NCI-H345 (cell line): Measurements from ENCODE around the gene IL16.

Source experiments
- DNase-seq: peaks from one replicate; lab custom pipeline; 2025; lab: John Stamatoyannopoulos, UW

Gene IL16

DNA sequence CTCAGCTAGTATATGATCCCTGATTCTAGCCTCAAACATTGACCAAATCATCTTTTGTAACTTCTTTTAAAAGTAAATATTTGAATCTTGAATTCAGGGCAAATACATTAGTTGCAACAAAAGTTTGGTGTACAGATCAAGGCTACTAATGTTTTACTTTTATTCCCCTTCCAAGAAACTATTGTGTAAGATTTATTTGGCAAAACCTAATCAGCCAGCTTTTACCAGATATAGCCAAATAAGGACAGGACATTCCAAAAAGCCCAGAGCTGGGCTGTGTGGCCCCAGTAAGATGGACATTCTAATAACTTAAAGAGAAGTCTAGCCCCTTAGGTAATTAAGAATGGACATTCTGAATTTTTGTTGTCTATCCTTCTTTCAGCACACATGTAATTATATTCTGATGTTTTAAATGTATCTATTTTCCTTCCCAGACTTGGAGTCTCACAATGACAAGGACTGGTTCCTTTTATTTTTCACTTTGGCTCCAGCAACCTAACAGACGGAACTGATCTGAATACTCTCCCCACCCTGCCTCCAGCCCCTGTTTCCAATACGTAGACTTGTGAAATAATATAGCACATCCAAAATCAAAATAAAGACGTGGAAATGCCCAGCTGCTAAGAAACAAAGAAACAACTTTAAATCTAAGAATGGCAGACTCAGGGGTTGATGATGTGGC, 79.2 kb downstream of the IL16 start:
- DNase-seq, result no peak

DNA sequence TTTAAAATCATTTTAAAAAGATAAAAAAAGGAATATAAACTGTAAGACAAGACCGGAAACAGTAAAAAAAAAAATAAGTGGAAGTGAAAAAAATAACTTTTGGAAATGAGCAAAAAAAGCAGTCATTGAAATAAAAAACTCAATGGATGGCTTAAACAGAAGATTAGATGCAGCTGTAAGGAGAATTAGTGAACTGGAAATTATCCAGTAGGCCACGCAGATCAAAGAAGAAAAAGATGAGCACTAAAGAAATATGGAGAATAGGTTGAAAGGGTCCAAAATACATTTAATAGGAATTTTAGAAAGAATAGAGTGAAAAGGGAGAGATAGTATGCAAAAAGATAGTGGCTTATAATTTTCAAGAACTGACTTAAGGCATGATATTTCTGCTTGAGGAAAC, 80.3 kb downstream of the IL16 start:
- DNase-seq, result no peak

DNA sequence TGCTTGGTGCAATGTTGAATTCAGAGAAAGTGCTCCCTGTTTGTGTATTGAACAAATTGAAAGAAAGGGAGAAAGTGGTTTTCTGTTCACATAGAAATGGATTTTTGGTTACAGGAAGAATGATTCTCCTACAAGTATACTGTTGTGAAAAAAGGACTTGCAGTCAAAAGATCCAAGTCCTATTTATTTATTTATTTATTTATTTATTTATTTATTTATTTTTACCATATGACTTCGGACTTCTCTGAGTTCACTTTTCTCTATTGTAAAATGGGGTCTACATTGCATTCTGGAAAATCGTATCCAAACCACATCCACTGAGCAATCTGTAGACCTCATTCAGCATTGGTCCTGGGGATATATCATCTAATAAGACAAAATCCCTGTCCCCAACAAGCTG, 81.2 kb downstream of the IL16 start:
- no peak for DNase-seq

DNA sequence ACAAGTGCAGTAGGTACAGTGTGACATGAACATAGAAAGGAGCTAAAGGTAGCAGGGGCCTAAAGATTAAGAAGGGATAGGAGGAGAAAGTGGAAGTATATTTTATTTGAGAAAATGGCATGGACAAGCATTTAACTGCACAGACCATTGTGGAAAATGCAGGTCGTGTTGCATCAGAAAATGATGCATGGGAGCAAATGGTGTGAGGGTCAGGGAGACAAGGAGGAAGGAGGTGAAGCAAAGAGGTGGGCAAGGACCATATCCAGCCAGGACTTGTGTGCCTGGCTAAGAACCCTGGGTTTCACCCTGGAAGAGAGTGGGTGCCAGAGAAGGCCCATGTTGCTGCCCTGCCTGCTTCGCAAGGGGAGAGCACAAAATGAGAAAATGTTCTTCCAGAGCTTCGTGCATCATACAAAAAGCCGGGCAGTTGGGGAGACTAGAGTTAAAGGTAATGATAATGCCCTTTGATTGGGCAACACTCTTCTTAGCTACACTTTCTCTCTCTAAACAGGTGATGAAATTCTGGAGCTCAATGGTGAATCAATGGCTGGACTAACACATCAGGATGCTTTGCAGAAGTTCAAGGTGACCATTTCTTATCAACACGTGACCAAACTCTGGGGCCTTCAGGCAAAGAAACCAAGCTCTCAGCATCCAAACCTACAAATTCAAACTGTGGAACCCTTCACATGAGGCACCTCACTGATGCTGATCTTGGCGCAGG, 81.8 kb downstream of the IL16 start:
- DNase-seq, result no peak

DNA sequence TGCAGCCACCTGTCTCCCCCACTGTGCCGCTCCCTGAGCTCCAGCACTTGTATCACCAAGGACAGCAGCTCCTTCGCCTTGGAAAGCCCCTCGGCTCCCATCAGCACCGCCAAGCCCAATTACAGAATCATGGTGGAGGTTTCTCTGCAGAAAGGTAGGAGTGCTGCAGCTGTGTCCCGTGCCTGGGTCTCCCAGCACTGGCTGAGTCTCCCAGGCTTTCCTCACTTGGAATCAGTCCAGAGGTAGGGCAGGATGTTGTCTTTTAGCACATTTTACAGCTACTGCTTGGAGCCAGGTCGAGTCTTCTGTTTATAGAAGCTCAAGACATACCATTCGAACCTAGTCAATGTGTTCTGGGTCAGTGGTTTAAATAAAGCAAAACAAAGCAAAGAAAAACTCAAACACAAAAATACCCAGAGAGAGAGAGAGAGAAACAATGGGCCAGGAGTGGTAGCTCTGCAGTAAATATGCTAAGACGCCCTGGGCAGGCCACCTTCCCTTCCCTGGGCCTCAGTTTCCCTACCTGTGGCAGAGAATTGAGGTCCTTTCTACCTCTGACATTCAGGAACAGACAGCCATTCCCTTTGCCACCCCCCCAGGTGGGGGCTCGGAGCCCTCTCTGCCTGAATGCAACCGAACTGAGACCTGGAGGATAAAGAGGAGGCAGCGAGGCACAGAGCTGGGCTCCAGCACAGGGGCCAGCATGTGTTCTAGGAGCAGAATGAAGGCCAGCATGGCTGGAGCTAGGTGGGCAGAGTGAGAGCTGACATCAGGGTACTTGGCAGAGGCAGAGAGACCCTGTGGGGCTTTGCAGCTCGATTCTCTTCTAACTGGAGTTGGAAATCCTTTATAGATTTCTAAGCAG, 83.2 kb downstream of the IL16 start:
- no peak for DNase-seq

DNA sequence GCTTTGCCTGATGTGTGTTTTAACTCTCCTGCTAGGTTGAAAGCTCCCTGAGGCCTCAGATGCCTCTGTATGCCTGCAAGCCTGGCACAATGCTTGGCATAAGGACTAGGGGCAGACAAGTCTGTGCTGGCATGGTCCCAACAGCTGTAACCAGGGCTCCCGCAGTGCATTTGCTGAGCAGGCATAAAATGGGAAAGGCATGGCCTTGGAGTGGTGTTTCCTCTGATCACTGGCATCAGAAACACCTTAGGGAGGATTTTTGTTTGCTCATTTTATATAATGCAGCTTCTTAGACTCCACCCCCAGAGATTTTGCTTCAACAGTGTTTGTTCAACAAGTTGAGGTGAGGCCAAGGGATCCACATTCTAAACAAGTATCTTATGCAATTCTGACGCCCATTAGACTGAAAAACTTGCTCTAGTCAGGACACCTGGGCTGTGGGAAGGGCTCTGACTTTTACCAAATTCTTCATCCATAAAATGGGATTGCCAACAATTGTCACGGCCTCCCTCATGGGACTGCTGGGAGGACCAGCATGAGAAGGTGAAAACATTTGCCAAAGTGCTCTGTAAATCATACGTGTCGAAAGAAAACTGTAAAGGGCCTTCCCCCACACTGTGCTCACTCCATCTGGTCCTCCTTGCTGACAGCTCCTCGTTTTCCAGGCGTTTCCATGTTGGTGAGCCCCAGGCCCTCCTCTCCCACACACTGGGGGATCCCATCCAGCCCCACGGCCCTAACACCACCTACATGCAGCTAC, 84.2 kb downstream of the IL16 start:
- DNase-seq, result no peak

DNA sequence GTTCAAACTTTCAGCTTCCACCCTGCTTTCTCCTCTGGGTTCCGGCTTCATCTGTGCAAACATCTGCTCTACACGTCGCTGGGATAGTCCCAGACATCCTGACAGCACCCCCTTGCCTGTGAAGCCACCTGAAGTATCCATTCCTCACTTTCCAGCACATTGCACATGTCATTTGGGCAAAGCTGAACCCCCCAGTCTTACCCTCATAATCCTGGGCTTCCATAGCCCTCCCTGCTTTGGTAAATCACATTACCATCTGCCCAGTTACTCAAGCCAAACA, 84.7 kb downstream of the IL16 start:
- DNase-seq, result no peak

DNA sequence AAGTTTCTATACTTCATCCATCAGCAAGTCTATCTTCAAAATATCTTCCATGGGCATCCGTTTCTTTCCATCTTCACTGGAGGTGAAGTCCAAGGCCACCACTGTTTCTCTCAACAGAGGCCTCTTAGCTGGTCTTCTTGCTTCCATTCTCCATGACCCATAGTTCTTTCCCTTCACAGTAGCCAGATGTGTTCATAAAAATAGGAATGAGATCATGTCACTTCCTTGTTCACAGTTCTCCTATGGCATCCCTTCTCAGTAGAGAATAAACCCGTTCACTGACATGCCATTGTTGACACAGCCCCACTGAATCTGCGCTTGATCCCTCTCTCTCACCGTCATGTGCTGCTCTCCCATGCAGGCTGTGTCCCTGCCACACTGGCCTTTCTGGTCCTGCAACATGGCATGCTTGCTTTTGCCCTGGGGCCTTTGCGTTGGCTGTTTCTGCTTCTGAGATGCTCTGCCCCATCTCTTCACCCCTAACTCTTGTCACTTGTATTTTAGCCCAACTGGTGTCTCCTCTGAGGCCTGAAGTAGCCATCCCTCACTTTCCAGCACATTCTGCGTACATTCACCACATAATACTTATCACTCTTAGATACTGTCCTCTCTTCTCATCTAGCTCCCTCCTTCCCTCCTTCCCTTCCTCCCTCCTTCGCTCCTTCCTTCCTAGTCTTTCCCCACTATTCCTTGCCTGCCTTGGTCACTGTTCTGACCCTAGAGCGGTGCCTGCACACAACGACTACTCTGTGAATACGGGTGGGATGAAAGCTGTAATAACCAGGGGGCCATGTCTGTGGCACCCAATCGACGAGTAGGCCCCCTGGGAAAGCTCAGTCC, 85.3 kb downstream of the IL16 start:
- no peak for DNase-seq

DNA sequence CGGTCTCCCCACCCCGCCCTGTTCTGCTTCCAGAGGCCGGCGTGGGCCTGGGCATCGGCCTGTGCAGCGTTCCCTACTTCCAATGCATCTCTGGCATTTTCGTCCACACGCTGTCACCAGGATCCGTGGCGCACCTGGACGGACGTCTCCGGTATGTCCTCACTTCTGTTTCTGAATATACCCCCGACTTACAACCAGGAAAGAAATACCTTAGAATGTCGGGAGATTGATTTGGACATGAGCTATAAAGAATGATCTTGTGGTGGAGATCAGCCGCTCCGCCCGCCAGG, 85.9 kb downstream of the IL16 start:
- no peak for DNase-seq

DNA sequence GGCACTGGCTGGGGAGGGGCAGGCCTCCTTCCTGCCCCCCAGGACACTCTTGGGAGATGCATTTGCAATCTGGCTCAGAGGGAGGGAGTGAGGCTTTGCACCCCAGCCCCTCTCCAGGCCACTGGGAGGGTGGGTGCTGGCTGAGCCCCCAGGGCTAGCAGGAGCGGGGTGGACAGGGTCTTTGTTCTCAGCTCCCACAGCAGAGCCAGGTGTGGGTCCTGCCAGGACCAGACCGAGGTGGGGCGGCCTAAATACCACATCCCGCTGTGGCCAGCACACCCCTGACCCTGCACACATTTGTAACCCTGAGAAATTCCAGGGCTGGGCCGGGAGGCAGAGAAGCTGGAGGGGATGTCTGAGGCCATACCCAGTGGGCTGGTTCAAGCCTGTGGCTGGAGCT, 86.2 kb downstream of the IL16 start:
- DNase-seq, result no peak

DNA sequence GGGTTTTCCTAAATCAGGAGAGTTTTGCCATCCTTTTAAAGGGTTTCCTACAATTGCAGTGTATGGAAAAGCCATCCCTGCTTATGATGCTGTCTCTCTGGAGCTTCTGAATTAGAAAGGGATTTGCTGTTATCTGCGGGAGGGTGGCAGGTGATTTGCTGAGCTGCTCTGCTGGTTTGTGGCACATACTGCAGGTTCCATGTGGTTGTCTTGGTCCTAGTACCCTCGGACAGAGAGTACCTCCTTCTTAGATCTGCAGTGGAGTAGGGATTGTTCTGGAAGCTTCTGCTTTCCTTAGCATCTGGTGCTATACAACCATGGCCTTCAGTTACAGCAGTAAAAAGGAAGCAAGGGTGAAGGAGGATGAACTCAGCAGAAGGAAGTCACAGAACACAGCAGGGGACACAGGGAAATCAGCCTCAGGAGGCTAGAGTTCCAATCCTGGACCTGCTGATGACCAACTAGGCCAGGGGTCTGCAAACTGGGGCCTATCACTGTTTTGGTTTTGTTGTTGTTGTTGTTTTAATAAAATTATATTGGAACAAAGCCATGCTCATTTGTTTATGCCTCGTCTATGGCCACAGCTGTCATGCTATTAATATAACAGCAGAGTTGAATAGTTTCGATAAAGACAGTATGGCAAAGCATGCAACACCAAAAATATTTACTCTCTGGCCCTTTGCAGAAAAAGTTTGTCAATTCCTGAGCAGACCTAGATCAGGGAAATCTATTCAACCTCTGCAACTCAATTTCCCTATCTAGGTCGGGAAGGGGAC, 87.8 kb downstream of the IL16 start:
- DNase-seq, result no peak

DNA sequence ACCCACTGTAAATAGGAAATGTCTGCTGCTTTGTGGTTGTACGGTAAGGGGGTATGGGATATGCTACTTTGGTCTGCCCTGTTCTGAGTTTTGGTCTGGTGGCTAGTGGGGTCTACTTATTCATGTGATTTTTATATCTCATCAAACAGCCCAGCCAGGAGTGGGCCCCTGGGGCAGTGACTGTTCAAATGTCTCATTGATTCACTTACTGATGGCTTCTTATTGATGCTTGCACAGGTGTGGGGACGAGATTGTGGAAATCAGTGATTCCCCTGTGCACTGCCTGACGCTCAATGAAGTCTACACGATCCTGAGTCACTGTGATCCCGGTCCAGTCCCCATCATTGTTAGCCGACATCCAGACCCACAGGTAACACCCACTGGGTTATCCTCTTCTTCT, 88.8 kb downstream of the IL16 start:
- no peak for DNase-seq

DNA sequence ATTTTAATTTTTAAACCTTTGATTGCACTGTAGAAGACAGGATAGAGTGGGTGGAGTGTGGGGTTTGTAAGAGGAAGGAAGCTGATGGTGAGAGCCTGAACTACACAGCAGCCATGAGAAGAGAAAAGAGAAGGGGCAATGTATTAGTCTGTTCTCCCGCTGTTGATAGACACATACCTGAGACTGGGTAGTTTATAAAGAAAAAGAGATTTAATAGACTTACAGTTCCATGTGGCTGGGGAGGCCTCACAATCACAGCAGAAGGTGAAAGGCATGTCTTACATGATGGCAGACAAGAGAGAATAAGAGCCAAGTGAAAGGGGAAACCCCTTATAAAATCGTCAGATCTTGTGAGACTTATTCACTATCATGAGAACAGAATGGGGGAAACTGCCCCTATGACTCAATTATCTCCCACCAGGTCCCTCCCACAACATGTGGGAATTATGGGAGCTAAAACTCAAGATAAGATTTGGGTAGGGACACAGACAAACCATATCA, 90.0 kb downstream of the IL16 start:
- DNase-seq, result no peak

DNA sequence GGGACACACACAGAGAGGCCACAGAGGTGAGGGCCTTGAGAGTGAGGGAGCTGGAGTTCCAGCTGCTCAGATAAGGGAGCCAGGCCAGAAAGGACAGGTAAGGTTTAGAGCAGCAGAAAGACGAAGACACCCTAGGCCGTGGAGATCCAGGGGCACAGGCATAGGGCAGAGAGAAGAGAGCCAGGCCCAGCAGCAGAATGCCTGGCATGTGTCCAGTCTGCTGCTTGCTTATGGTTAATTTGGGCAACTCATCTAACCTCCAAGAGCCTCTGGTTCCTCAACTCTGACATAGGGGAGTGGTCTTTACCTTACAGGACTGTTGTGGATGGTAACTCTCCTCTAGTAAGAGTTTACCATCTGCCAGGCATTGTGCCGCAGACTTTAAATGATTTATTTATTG, 91.4 kb downstream of the IL16 start:
- DNase-seq, result no peak

DNA sequence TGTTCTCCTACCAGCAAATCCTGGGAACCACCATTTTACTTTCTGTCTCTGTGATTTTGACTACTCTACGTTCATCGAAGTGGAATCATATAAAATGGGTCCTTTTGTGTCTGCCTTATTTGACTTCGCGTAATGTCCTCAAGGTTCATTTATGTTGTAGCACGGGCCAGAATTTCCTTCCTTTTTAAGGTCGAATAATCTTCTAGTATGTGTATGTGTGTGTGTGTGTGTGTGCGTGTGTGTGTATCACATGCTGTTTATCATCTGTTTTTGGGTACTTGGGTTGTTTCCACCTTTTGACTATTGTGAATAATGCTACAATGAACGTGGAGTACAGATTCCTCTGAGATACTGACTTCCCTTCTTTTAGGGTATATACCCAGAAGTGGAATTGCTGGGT, 91.9 kb downstream of the IL16 start:
- DNase-seq, result no peak

DNA sequence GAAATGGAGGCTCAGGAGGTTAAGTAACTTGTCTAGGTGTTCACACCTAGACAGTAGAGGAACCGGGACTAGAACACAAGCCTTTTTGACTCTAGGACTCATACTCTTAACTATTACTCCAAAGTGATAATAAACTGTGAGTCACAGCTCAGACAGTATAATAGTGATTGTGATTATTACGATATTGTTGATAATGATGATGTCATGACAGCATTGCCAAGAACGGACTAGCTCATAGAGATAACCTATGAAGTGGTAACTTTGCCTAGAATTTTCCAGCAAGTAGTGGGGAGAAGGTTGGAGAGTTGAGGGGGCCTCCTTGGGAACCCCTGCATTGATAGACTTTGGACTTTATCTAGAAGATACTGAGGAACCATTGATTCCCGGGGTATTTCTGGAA, 93.2 kb downstream of the IL16 start:
- no peak for DNase-seq

DNA sequence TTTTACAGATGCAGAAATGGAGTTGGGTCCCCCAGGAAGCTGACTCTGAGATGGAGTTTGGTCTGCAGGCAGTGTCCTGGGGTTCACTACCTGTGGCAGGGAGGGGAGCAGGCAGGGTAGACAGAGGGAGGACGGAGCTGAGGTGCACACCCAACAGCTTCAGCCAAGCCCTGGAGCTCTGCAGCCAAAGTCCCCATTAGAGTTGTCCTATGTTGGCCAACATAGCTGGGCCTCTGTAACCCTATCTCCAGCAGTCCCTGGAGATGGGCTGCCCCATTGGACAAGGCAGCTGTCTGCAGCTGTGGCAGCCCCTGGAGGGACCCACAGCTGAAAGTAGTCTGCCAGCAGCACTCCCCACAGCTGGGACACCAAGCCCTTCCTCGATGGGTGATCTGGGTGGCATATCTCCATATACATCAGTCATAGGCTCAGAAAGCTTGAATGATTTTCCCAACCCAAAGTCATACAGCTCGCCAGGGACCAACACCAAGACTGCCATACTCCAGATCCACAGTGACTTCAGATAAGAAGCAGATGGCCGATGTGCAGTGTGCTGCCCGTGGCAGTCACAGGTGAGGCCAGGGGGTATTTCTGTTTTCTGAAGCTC, 95.3 kb downstream of the IL16 start:
- DNase-seq, result no peak

DNA sequence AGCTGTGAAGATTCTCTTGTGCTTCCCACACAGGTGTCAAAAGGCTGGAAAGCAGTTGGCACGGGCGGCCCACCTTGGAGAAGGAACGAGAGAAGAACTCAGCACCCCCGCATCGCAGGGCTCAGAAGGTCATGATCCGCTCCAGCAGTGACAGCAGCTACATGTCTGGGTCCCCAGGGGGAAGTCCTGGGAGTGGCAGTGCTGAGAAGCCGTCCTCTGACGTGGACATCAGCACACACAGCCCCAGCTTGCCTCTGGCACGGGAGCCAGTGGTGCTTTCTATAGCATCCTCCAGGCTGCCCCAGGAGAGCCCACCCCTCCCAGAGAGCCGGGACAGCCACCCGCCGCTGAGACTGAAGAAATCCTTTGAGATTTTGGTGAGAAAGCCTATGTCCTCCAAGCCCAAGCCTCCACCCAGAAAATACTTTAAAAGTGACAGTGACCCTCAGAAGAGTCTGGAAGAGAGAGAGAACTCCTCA, 95.9 kb downstream of the IL16 start:
- no peak for DNase-seq

DNA sequence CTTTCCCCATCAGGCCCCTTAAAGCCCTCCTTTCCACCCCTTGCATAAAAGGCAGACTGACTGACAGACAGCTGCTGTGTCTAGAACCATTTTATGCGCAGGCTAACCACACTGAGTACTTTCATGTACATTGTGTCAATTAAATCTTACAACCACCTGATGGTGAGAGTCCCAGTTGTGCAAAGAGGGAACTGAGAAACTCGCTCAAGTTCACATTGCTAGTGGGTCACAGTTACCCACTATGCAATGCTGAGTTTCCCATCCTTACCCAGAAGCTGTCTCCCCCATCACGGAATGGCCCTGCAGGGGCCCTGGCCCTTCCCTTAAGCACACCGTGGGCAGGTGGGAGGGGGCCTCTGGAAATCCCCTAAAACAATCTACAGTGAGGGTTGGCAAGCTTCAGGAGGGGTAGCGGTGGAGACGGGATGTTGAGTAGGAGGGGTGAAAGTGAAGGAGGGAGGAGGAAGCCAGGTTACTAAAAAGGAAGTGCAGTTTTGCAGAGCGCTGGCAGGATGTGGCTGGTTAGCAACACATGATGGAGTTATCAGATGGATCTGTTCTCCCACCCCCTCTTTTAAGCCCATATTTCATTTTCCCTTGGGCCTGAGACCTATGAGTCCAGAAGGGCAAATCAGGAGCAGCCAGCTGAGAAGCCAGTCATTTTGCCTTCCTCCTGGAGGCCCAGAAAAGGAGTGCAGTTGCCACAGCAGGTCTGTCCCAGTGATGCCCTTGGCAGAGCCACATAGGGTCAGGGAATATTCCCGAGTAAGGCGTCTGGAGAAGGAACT, 97.2 kb downstream of the IL16 start:
- no peak for DNase-seq

DNA sequence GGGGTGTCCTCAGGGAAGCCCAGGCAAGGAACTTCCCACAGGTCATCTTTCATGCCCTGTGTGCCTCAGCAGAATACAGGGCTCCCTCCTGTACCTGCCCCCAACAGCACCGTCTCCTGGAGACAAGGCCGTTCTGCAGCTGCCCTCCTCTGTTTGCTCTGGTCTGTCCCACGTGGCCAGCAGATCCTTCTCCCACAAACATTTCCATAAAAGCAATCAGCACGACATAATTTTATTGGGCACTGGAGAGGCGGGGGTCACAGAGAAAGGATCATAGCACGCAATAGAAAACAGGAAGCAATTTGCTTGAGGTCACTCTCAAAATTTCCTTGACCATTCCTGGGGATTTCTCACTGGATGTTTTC, 97.8 kb downstream of the IL16 start:
- no peak for DNase-seq
